OCI-LY3 (cell line): ENCODE results near the gene RAB29.

Experiments used
- H2AFZ ChIP-seq: fragments of 200-600, 300-600 bp; shearing (Covaris generic); 2 replicates; pipeline ENCODE4 v1.6.0; 2014; ENCODE audit warnings: antibody characterized with exemption, low read depth, low read length
- H3K27ac ChIP-seq: fragments of 200-600, 300-600 bp; sonication (generic); 2 replicates; pipeline ENCODE4 v1.5.1; 2014; ENCODE audit warnings: mild to moderate bottlenecking, low read length, moderate library complexity, mixed read lengths
- H3K27me3 ChIP-seq: fragments of 200-600, 300-600 bp; sonication (generic); 2 replicates; pipeline ENCODE4 v1.6.1; 2014; ENCODE audit warnings: low read depth, low read length, mixed read lengths
- H3K36me3 ChIP-seq: fragments of 200-600, 300-600 bp; sonication (generic); replicated peaks from 2 replicates; pipeline ENCODE3; 2014; ENCODE audit warnings: low read depth, low read length, mixed read lengths
- H3K4me1 ChIP-seq: fragments of 300-600, 200-600 bp; sonication (generic); 2 replicates; pipeline ENCODE4 v1.6.1; 2014; ENCODE audit warnings: low read length, mixed read lengths
- H3K4me2 ChIP-seq: fragments of 200-600, 300-600 bp; sonication (generic); 2 replicates; pipeline ENCODE4 v1.6.1; 2014; ENCODE audit warnings: low read length, mixed read lengths
- H3K4me3 ChIP-seq: fragments of 300-600, 200-600 bp; sonication (generic); 2 replicates; pipeline ENCODE4 v1.5.1; 2014; ENCODE audit warnings: antibody characterized with exemption, mild to moderate bottlenecking, low read length, moderate library complexity
- H3K79me2 ChIP-seq: fragments of 300-600, 200-600 bp; shearing (Covaris generic); 2 replicates; pipeline ENCODE4 v1.6.1; 2014; ENCODE audit warnings: mild to moderate bottlenecking, low read length, mixed read lengths
- H3K9ac ChIP-seq: fragments of 300-600, 200-600 bp; shearing (Covaris generic); 2 replicates; pipeline ENCODE4 v1.6.0; 2014; ENCODE audit warnings: mild to moderate bottlenecking, low read length, moderate library complexity
- H3K9me3 ChIP-seq: fragments of 200-600, 300-600 bp; shearing (Covaris generic); 2 replicates; pipeline ENCODE4 v1.6.1; 2014; ENCODE audit warnings: low read length, mixed read lengths; ENCODE audit not compliant: insufficient read depth
- H4K20me1 ChIP-seq: fragments of 200-600, 300-600 bp; sonication (generic); 2 replicates; pipeline ENCODE4 v1.6.1; 2016; ENCODE audit warnings: low read length, mixed read lengths; ENCODE audit not compliant: insufficient read depth
- CTCF ChIP-seq: fragments of 200-600, 300-600 bp; sonication (generic); IDR thresholded peaks from 2 replicates; pipeline ENCODE4 v1.5.1; 2014; ENCODE audit warnings: antibody characterized with exemption, low read length, low read depth
- EZH2phosphoT487 ChIP-seq: fragments of 200-600 bp; shearing (Covaris generic); IDR thresholded peaks from 2 replicates; pipeline ENCODE4 v1.6.1; 2018; ENCODE audit warnings: antibody characterized with exemption, mixed run types, low read depth

The RAB29 gene

GRCh38 chr1:205766038-205766437, 9.2 kb downstream of the RAB29 start:
- Histone ChIP-seq H2AFZ (no peak overlapping the region), H3K4me3 (no peak overlapping the region), H4K20me1 (no peaks in the 10 kb centered on the region), H3K27ac (peak overlapping the region; percentile 91), H3K79me2 (peaks cover 67% of the 10 kb centered on the region), H3K36me3 (peaks cover 46% of the 10 kb centered on the region), H3K27me3 (no peaks in the 10 kb centered on the region), H3K4me2 (peak overlapping the region; percentile 89), H3K9ac (peak overlapping the region; percentile 74; the same call in 1 of the 2 replicates), H3K4me1 (peaks cover 75% of the 10 kb centered on the region), H3K9me3 (no peaks in the 10 kb centered on the region)
- TF ChIP-seq EZH2phosphoT487 = no peak
- TF ChIP-seq CTCF = no peak

GRCh38 chr1:205764578-205764977, 10.7 kb downstream of the RAB29 start:
- Histone ChIP-seq H3K27ac (peak overlapping the region; percentile 91), H3K4me2 (peak overlapping the region; percentile 48), H3K27me3 (no peaks in the 10 kb centered on the region), H2AFZ (no peak overlapping the region), H3K9me3 (no peaks in the 10 kb centered on the region), H3K36me3 (peaks cover 38% of the 10 kb centered on the region), H3K79me2 (peaks cover 52% of the 10 kb centered on the region), H3K4me1 (peaks cover 67% of the 10 kb centered on the region), H4K20me1 (no peaks in the 10 kb centered on the region), H3K4me3 (peak overlapping the region; percentile 4; the same call in 1 of the 2 replicates), H3K9ac (peak overlapping the region; percentile 56)
- TF ChIP-seq EZH2phosphoT487 (no peak), CTCF (no peak)

- Histone ChIP-seq H3K4me3 (peak overlapping the region; percentile 4; the same call in 1 of the 2 replicates), H3K27ac (peak overlapping the region; percentile 91), H3K27me3 (no peaks in the 10 kb centered on the region), H3K9ac (peak overlapping the region; percentile 56), H3K4me2 (peak overlapping the region; percentile 48), H3K4me1 (peaks cover 63% of the 10 kb centered on the region), H2AFZ (no peak overlapping the region), H3K79me2 (peaks cover 46% of the 10 kb centered on the region), H3K36me3 (peaks cover 34% of the 10 kb centered on the region), H3K9me3 (no peaks in the 10 kb centered on the region), H4K20me1 (no peaks in the 10 kb centered on the region)
- TF ChIP-seq EZH2phosphoT487 (no peak), CTCF (no peak)
Measured at GRCh38 chr1:205763980-205764379, 11.3 kb downstream of the RAB29 start.

- no peak overlapping the region for H3K9ac ChIP-seq
- H3K9me3 ChIP-seq = no peaks in the 10 kb centered on the region
- no peaks in the 10 kb centered on the region for H3K27me3 ChIP-seq
- peaks cover 32% of the 10 kb centered on the region for H3K4me1 ChIP-seq
- no peaks in the 10 kb centered on the region for H4K20me1 ChIP-seq
- peaks cover 16% of the 10 kb centered on the region for H3K79me2 ChIP-seq
- H3K27ac ChIP-seq = no peak overlapping the region
- H2AFZ ChIP-seq = no peak overlapping the region
- H3K4me2 ChIP-seq = no peak overlapping the region
- peaks cover 24% of the 10 kb centered on the region for H3K36me3 ChIP-seq
- no peak for TF ChIP-seq CTCF
- TF ChIP-seq EZH2phosphoT487 = no peak
- no peak overlapping the region for H3K4me3 ChIP-seq
Measured at GRCh38 chr1:205760606-205761005, 14.7 kb downstream of the RAB29 start.
